Measurements from ENCODE around the gene MALAT1. TPM values are rescaled to one million over a fixed set of nuclear protein-coding genes. Genes with fewer than 3 reads are reported as not detected.

Gene MALAT1
- total and polyA plus RNA-seq, 2 of the 13 experiments (the other 11 are each of a cell fraction or from before 2014, with no cell fraction given) = 143 to 1,237 TPM

GRCh38 chr11:65551572-65552387, 52.9 kb downstream of the MALAT1 start (continued):
- no peak for TF ChIP-seq ZNF276 (CRISPR knock-in tag; IDR thresholded peaks at IDR 0.05; ENCODE audit: low read depth)
- TF ChIP-seq ATF7-NPFF (CRISPR knock-in tag; IDR thresholded peaks at IDR 0.05; ENCODE audit: low read depth) = peak; percentile 28; the same call in 1 of the 2 replicates
- TF ChIP-seq SRY (CRISPR knock-in tag; IDR thresholded peaks at IDR 0.05) = no peak
- TF ChIP-seq ZBTB38 (CRISPR knock-in tag; IDR thresholded peaks at IDR 0.05) = peak; percentile 100
- no peak for TF ChIP-seq SAFB2 (CRISPR knock-in tag; IDR thresholded peaks at IDR 0.05; ENCODE audit: borderline replicate concordance, low read depth)
- peak; percentile 43 for TF ChIP-seq XRCC5 (optimal IDR thresholded peaks at IDR 0.05; ENCODE audit: low read length)
- TF ChIP-seq BCL3 (CRISPR knock-in tag; IDR thresholded peaks at IDR 0.05) = no peak
- peak; percentile 4; the same call in 1 of the 2 replicates for TF ChIP-seq TFAP4 (IDR thresholded peaks at IDR 0.05; ENCODE audit: borderline replicate concordance, low read depth)
- no peak for TF ChIP-seq HMGA1 (CRISPR knock-in tag; conservative IDR thresholded peaks at IDR 0.05)
- TF ChIP-seq ZNF280D (CRISPR knock-in tag; IDR thresholded peaks at IDR 0.05) = 0 out of 2 replicates have a peak, but pooled peaks have one; percentile 22
- no peak for TF ChIP-seq PLRG1 (conservative IDR thresholded peaks at IDR 0.05)
- TF ChIP-seq USF2 (IDR thresholded peaks at IDR 0.05; ENCODE audit: low read depth, low read length) = no peak
- TF ChIP-seq USF2 (CRISPR knock-in tag; IDR thresholded peaks at IDR 0.05; ENCODE audit: borderline replicate concordance) = peak; percentile 87
- TF ChIP-seq IKZF5 (CRISPR knock-in tag; IDR thresholded peaks at IDR 0.05) = peak; percentile 42; the same call in 1 of the 2 replicates
- peak; percentile 72; the same call in 1 of the 2 replicates for TF ChIP-seq ELF3 (CRISPR knock-in tag; IDR thresholded peaks at IDR 0.05)
- no peak for TF ChIP-seq DBP (CRISPR knock-in tag; IDR thresholded peaks at IDR 0.05; ENCODE audit: not compliant biosample characterization)
- no peak for TF ChIP-seq ERF (CRISPR knock-in tag; IDR thresholded peaks at IDR 0.05)

All from HepG2 (cell line).